ENCODE data around the gene PAGR1. TPM values are rescaled to one million over a fixed set of nuclear protein-coding genes. Genes with fewer than 3 reads are reported as not detected.

PAGR1 gene
- total and polyA plus RNA-seq, 4 donors, result 7.3 to 18.7 (median 14.0) TPM

GRCh38 chr16:29779474-29779873 is 36.5 kb upstream of the PAGR1 start:
- H3K27me3 ChIP-seq (ENCODE audit: control insufficient read depth in 4 of 4, insufficient read depth in 4 of 4, low read length in 3 of 4), result no peaks in the 10 kb centered on the region
- H3K4me1 ChIP-seq (ENCODE audit: control insufficient read depth in 4 of 4, insufficient read depth in 4 of 4, low read length in 3 of 4), result peaks cover 0 to under 1% (median 0%) of the 10 kb centered on the region in 4 donors
- DNase-seq (ENCODE audit: low spot score), result no peak
- H3K4me3 ChIP-seq (ENCODE audit: low read depth in 1 of 3, low read length in 3 of 3), result no peak overlapping the region
- H3K36me3 ChIP-seq (ENCODE audit: control insufficient read depth in 4 of 4, insufficient read depth in 3 of 4, low read depth in 1 of 4, low read length in 3 of 4), result no peaks in the 10 kb centered on the region
- no peaks in the 10 kb centered on the region for H3K9me3 ChIP-seq (ENCODE audit: control insufficient read depth in 4 of 4, low read length in 3 of 4)
- H3K9ac ChIP-seq (ENCODE audit: low read depth in 1 of 2, low read length in 2 of 2), result no peak overlapping the region
- no peak overlapping the region for H3K27ac ChIP-seq (ENCODE audit: low read depth in 1 of 2, low read length in 2 of 2)
- WGBS, result 84% methylated on average over 10 of the region's 10 CpGs
- TF ChIP-seq FOXA1 (IDR thresholded peaks at IDR 0.05), result no peak
- no peak for TF ChIP-seq TAF1 (conservative IDR thresholded peaks at IDR 0.05)
- TF ChIP-seq EGR1 (IDR thresholded peaks at IDR 0.05; ENCODE audit: low read depth in 2 of 2), result no peak
- TF ChIP-seq CTCF (IDR thresholded peaks at IDR 0.05; ENCODE audit: low read depth, low read length, missing input control), result no peak
- TF ChIP-seq SP1 (IDR thresholded peaks at IDR 0.05), result no peak
- no peak for TF ChIP-seq NR2F2 (IDR thresholded peaks at IDR 0.05)
- no peak for TF ChIP-seq REST (IDR thresholded peaks at IDR 0.05)
- TF ChIP-seq ZBTB33 (IDR thresholded peaks at IDR 0.05), result no peak
- no peak for TF ChIP-seq JUND (IDR thresholded peaks at IDR 0.05)
- TF ChIP-seq HNF4A (conservative IDR thresholded peaks at IDR 0.05), result no peak
- no peak for TF ChIP-seq HNF4G (IDR thresholded peaks at IDR 0.05)
- TF ChIP-seq GABPA (IDR thresholded peaks at IDR 0.05 in 1 of 2, conservative IDR thresholded peaks at IDR 0.05 in 1 of 2), result no peak
- TF ChIP-seq YY1 (IDR thresholded peaks at IDR 0.05), result no peak
- no peak for TF ChIP-seq RXRA (IDR thresholded peaks at IDR 0.05)
- no peak for TF ChIP-seq ATF3 (IDR thresholded peaks at IDR 0.05)
- no peak for TF ChIP-seq RAD21 (IDR thresholded peaks at IDR 0.05)
- TF ChIP-seq FOXA2 (IDR thresholded peaks at IDR 0.05), result no peak
- TF ChIP-seq MAX (IDR thresholded peaks at IDR 0.05), result no peak

Measured in liver (tissue), 9 donors.